Measurements from ENCODE around the gene DNAJC8. TPM values are rescaled to one million over a fixed set of nuclear protein-coding genes. Genes with fewer than 3 reads are reported as not detected.

Gene DNAJC8
- total and polyA plus RNA-seq, 10 of the 15 experiments (the other 5 are each of a cell fraction or from before 2014, with no cell fraction given): 91.2 to 296 (median 152) TPM

DNA sequence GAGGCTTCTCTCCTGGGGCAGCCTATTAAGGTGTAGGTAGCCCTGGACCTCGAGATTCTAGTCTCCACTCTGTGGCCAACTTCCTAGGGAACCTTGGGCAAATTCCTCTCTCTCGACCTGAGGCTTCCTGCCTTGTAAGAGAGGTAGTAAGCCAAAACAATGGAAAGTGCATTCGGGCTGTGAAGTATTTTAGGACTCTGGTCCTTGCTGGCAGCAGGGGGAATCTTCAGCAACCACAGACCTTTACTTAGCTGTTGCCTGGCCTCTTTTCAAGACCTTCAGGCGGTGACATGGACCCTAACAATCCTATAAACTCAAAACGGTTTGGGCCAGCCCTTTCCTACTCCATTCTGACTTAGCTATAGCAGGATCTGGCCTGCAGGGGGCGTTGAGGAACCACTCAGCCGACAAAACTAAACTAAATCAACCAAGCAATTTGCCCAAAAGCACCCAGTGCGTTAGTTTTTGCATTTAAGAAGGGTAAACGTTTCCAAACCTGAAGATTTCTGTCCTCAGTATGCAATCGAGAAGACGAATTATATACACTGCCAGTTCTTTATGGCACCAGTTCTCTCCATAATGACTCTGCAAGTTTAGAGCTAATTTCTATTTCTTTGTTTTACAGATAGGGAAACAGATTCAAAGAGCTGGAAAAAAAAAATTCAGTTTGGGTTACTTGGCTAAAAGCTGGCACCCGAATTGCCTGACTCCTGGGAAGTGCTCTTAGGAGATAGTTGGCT is 15.6 kb upstream of the DNAJC8 start (continued):
- TF ChIP-seq SMARCA5 (IDR thresholded peaks at IDR 0.05) (peak; percentile 70; the same call in 1 of the 2 replicates), RB1 (IDR thresholded peaks at IDR 0.05; ENCODE audit: borderline replicate concordance) (no peak), CHD2 (IDR thresholded peaks at IDR 0.05; ENCODE audit: borderline replicate concordance, low read depth, low read length) (no peak), RAD51 (IDR thresholded peaks at IDR 0.05) (no peak), SREBF1 (IDR thresholded peaks at IDR 0.05; ENCODE audit: low read length) (no peak), ZNF24 (IDR thresholded peaks at IDR 0.05) (no peak), SMC3 (IDR thresholded peaks at IDR 0.05; ENCODE audit: borderline replicate concordance, low read length) (peak; percentile 51; the same call in 1 of the 2 replicates), YY1 (IDR thresholded peaks at IDR 0.05; ENCODE audit: low read depth, low read length) (peak; percentile 72), CBFB (IDR thresholded peaks at IDR 0.05; ENCODE audit: low read depth) (no peak), POLR2A (IDR thresholded peaks at IDR 0.05; ENCODE audit: low read depth, low read length) (0 out of 2 replicates have a peak, but pooled peaks have one; percentile 13), KLF5 (IDR thresholded peaks at IDR 0.05; ENCODE audit: partially characterized antibody) (no peak), NBN (IDR thresholded peaks at IDR 0.05) (peak; percentile 15; the same call in 1 of the 2 replicates), IRF4 (IDR thresholded peaks at IDR 0.05; ENCODE audit: low read depth, low read length) (no peak), ASH2L (IDR thresholded peaks at IDR 0.05; ENCODE audit: borderline replicate concordance, low read depth) (no peak), RELA (IDR thresholded peaks at IDR 0.05; ENCODE audit: borderline replicate concordance, partially characterized antibody) (no peak)
- TF ChIP-seq, protein P1, sequence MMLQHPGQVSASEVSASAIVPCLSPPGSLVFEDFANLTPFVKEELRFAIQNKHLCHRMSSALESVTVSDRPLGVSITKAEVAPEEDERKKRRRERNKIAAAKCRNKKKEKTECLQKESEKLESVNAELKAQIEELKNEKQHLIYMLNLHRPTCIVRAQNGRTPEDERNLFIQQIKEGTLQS (IDR thresholded peaks at IDR 0.05; ENCODE audit: borderline replicate concordance, extremely low read depth, low read depth, low read length): no peak
- TF ChIP-seq, protein P2, sequence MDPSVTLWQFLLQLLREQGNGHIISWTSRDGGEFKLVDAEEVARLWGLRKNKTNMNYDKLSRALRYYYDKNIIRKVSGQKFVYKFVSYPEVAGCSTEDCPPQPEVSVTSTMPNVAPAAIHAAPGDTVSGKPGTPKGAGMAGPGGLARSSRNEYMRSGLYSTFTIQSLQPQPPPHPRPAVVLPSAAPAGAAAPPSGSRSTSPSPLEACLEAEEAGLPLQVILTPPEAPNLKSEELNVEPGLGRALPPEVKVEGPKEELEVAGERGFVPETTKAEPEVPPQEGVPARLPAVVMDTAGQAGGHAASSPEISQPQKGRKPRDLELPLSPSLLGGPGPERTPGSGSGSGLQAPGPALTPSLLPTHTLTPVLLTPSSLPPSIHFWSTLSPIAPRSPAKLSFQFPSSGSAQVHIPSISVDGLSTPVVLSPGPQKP (IDR thresholded peaks at IDR 0.05; ENCODE audit: low read depth, low read length): no peak
- TF ChIP-seq, protein P3, sequence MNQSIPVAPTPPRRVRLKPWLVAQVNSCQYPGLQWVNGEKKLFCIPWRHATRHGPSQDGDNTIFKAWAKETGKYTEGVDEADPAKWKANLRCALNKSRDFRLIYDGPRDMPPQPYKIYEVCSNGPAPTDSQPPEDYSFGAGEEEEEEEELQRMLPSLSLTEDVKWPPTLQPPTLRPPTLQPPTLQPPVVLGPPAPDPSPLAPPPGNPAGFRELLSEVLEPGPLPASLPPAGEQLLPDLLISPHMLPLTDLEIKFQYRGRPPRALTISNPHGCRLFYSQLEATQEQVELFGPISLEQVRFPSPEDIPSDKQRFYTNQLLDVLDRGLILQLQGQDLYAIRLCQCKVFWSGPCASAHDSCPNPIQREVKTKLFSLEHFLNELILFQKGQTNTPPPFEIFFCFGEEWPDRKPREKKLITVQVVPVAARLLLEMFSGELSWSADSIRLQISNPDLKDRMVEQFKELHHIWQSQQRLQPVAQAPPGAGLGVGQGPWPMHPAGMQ (IDR thresholded peaks at IDR 0.05; ENCODE audit: borderline replicate concordance): no peak
- TF ChIP-seq, protein P4, sequence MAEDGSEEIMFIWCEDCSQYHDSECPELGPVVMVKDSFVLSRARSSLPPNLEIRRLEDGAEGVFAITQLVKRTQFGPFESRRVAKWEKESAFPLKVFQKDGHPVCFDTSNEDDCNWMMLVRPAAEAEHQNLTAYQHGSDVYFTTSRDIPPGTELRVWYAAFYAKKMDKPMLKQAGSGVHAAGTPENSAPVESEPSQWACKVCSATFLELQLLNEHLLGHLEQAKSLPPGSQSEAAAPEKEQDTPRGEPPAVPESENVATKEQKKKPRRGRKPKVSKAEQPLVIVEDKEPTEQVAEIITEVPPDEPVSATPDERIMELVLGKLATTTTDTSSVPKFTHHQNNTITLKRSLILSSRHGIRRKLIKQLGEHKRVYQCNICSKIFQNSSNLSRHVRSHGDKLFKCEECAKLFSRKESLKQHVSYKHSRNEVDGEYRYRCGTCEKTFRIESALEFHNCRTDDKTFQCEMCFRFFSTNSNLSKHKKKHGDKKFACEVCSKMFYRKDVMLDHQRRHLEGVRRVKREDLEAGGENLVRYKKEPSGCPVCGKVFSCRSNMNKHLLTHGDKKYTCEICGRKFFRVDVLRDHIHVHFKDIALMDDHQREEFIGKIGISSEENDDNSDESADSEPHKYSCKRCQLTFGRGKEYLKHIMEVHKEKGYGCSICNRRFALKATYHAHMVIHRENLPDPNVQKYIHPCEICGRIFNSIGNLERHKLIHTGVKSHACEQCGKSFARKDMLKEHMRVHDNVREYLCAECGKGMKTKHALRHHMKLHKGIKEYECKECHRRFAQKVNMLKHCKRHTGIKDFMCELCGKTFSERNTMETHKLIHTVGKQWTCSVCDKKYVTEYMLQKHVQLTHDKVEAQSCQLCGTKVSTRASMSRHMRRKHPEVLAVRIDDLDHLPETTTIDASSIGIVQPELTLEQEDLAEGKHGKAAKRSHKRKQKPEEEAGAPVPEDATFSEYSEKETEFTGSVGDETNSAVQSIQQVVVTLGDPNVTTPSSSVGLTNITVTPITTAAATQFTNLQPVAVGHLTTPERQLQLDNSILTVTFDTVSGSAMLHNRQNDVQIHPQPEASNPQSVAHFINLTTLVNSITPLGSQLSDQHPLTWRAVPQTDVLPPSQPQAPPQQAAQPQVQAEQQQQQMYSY (CRISPR knock-in tag; IDR thresholded peaks at IDR 0.05): no peak
- TF ChIP-seq, protein P5, sequence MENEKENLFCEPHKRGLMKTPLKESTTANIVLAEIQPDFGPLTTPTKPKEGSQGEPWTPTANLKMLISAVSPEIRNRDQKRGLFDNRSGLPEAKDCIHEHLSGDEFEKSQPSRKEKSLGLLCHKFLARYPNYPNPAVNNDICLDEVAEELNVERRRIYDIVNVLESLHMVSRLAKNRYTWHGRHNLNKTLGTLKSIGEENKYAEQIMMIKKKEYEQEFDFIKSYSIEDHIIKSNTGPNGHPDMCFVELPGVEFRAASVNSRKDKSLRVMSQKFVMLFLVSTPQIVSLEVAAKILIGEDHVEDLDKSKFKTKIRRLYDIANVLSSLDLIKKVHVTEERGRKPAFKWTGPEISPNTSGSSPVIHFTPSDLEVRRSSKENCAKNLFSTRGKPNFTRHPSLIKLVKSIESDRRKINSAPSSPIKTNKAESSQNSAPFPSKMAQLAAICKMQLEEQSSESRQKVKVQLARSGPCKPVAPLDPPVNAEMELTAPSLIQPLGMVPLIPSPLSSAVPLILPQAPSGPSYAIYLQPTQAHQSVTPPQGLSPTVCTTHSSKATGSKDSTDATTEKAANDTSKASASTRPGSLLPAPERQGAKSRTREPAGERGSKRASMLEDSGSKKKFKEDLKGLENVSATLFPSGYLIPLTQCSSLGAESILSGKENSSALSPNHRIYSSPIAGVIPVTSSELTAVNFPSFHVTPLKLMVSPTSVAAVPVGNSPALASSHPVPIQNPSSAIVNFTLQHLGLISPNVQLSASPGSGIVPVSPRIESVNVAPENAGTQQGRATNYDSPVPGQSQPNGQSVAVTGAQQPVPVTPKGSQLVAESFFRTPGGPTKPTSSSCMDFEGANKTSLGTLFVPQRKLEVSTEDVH (IDR thresholded peaks at IDR 0.05; ENCODE audit: low read depth, partially characterized antibody): no peak

Measured in GM12878 (cell line).